ENCODE results near the gene FAT1.

- TF ChIP-seq CTCF (conservative IDR thresholded peaks at IDR 0.05): no peak
- no peak for TF ChIP-seq ZFX (IDR thresholded peaks at IDR 0.05)
These were observed 49.4 kb upstream of the FAT1 start for GRCh38 chr4:186772936-186773487.

Measured in C4-2B (cell line).